HG02970 (cell line): ENCODE results near the gene SHC3.

Experiments
- ATAC-seq: cut with Tn5 transposase; IDR thresholded peaks from one replicate; pipeline ENCODE4 v1.9.1; 2021; ENCODE audit warnings: mild to moderate bottlenecking, moderate library complexity, moderate number of reproducible peaks; ENCODE audit not compliant: unreplicated experiment, low FRiP score

The SHC3 gene

GRCh38 chr9:89115426-89115825, 63.2 kb downstream of the SHC3 start:
- no peak for ATAC-seq

- ATAC-seq: no peak
Measured at GRCh38 chr9:89114741-89115140, 63.9 kb downstream of the SHC3 start.

- ATAC-seq: no peak
Measured at GRCh38 chr9:89113851-89114250, 64.8 kb downstream of the SHC3 start.

GRCh38 chr9:89112243-89112642, 66.4 kb downstream of the SHC3 start:
- no peak for ATAC-seq

GRCh38 chr9:89109666-89110065, 69.0 kb downstream of the SHC3 start:
- no peak for ATAC-seq

- no peak for ATAC-seq
Measured at GRCh38 chr9:89107406-89107805, 71.2 kb downstream of the SHC3 start.

GRCh38 chr9:89106224-89106851, 72.3 kb downstream of the SHC3 start:
- no peak for ATAC-seq

GRCh38 chr9:89104821-89105220, 73.8 kb downstream of the SHC3 start:
- ATAC-seq: no peak

- ATAC-seq: no peak
Measured at GRCh38 chr9:89097219-89097618, 81.4 kb downstream of the SHC3 start.

GRCh38 chr9:89096807-89097206, 81.8 kb downstream of the SHC3 start:
- ATAC-seq: no peak

- no peak for ATAC-seq
Measured at GRCh38 chr9:89095761-89096528, 82.7 kb downstream of the SHC3 start.

- no peak for ATAC-seq
Measured at GRCh38 chr9:89093201-89093975, 85.2 kb downstream of the SHC3 start.

GRCh38 chr9:89089176-89089575, 89.4 kb downstream of the SHC3 start:
- ATAC-seq: no peak

GRCh38 chr9:89083626-89084025, 95.0 kb downstream of the SHC3 start:
- ATAC-seq: no peak

- no peak for ATAC-seq
Measured at GRCh38 chr9:89080193-89080592, 98.4 kb downstream of the SHC3 start.

GRCh38 chr9:89079391-89079790, 99.2 kb downstream of the SHC3 start:
- no peak for ATAC-seq

GRCh38 chr9:89078860-89079259, 99.8 kb downstream of the SHC3 start:
- ATAC-seq: no peak

GRCh38 chr9:89078421-89078820, 100.2 kb downstream of the SHC3 start:
- ATAC-seq: no peak

- ATAC-seq: peak; percentile 88
Measured at GRCh38 chr9:89077519-89077918, 101.1 kb downstream of the SHC3 start.

GRCh38 chr9:89073397-89073796, 105.2 kb downstream of the SHC3 start:
- no peak for ATAC-seq

- no peak for ATAC-seq
Measured at GRCh38 chr9:89071591-89071990, 107.0 kb downstream of the SHC3 start.
